Caco-2 (cell line): ENCODE measurements around the gene KLHL17. TPM values are rescaled to one million over a fixed set of nuclear protein-coding genes. Genes with fewer than 3 reads are reported as not detected.

ENCODE experiments used
- BruUV-seq: library from RNA; stranded (reverse); fragments of 400-500 nt; replicated peaks from 2 replicates; lab custom pipeline; 2021; lab: Mats Ljungman, UMichigan
- CTCF ChIA-PET: fragments of 300-600 bp; sonication (Branson Sonifier 250); formaldehyde crosslinking; loops from one replicate; lab custom pipeline; 2022; ENCODE audit warnings: antibody characterized with exemption; lab: Charles Lee
- POLR2A ChIA-PET: fragments of 300-600 bp; sonication (Branson Sonifier 250); formaldehyde crosslinking; loops from one replicate; lab custom pipeline; 2022; ENCODE audit warnings: antibody characterized with exemption; lab: Charles Lee
- DNase-seq, 2 experiments: peaks; one replicate each; pipeline versions ENCODE4 v3.0.0 to v3.0.0-alpha.2; 2020 to 2022
- H3K27me3 ChIP-seq: replicated peaks from 2 replicates; pipeline ENCODE4 v1.6.0; 2011; ENCODE audit warnings: low read length; ENCODE audit not compliant: control insufficient read depth, insufficient read depth
- H3K36me3 ChIP-seq: 2 replicates; pipeline ENCODE4 v1.5.1; 2011; ENCODE audit warnings: low read length; ENCODE audit not compliant: control insufficient read depth, insufficient read depth
- H3K4me1 ChIP-seq: fragments of 250-450 bp; sonication (Bioruptor Pico); 2 replicates; pipeline ENCODE4 v1.5.1; 2020; ENCODE audit warnings: mild to moderate bottlenecking
- H3K4me3 ChIP-seq: 2 replicates; pipeline ENCODE4 v1.5.1; 2011; ENCODE audit warnings: low read depth, mild to moderate bottlenecking, control low read depth, low read length
- H3K9me3 ChIP-seq: fragments of 250-450 bp; sonication (Bioruptor Pico); 2 replicates; pipeline ENCODE4 v1.5.1; 2020; ENCODE audit warnings: mild to moderate bottlenecking, moderate library complexity
- H3K27ac Mint-ChIP-seq: one replicate; pipeline ENCODE4 v1.8.0; 2022; ENCODE audit warnings: mixed read lengths; ENCODE audit not compliant: unreplicated experiment
- H3K27me3 Mint-ChIP-seq: one replicate; pipeline ENCODE4 v1.8.0; 2022; ENCODE audit warnings: mixed read lengths; ENCODE audit not compliant: insufficient read depth, unreplicated experiment
- H3K36me3 Mint-ChIP-seq: one replicate; pipeline ENCODE4 v1.8.0; 2022; ENCODE audit warnings: mild to moderate bottlenecking, mixed read lengths; ENCODE audit not compliant: insufficient read depth, unreplicated experiment
- H3K4me1 Mint-ChIP-seq: one replicate; pipeline ENCODE4 v1.8.0; 2022; ENCODE audit warnings: low read depth, mixed read lengths; ENCODE audit not compliant: unreplicated experiment
- H3K4me3 Mint-ChIP-seq: one replicate; pipeline ENCODE4 v1.8.0; 2022; ENCODE audit warnings: mild to moderate bottlenecking, moderate library complexity, mixed read lengths; ENCODE audit not compliant: unreplicated experiment
- H3K9me3 Mint-ChIP-seq: one replicate; pipeline ENCODE4 v1.8.0; 2022; ENCODE audit warnings: mixed read lengths; ENCODE audit not compliant: unreplicated experiment
- intact Hi-C: fragments of 100-400 bp; cut with micrococcal nuclease; formaldehyde crosslinking; loops from one replicate; pipeline ENCODE4 v1.10.0; 2022; ENCODE audit not compliant: unreplicated experiment
- total RNA-seq: library from RNA; stranded (reverse); gene quantifications from 2 replicates; pipeline ENCODE4 v1.2.3, GENCODE V29; 2022
- TF ChIP-seq, protein P1 (sequence below), 2 experiments: fragments of 200-600 bp in 1 of 2; IDR thresholded peaks; 1 replicate in 1 of 2; 2 replicates in 1 of 2; pipeline versions ENCODE4 v1.5.1 to v1.8.0; 2011 to 2022; ENCODE audit warnings: antibody characterized with exemption in 1 of 2, control low read depth in 1 of 2, inconsistent platforms in 1 of 2, low read depth in 1 of 2, low read length in 1 of 2, mild to moderate bottlenecking in 1 of 2, moderate library complexity in 1 of 2; ENCODE audit not compliant: insufficient read depth in 1 of 2, severe bottlenecking in 1 of 2, unreplicated experiment in 1 of 2

The KLHL17 gene
- total RNA-seq, 1 experiment from 2014 or later, result 33.1 TPM

DNA sequence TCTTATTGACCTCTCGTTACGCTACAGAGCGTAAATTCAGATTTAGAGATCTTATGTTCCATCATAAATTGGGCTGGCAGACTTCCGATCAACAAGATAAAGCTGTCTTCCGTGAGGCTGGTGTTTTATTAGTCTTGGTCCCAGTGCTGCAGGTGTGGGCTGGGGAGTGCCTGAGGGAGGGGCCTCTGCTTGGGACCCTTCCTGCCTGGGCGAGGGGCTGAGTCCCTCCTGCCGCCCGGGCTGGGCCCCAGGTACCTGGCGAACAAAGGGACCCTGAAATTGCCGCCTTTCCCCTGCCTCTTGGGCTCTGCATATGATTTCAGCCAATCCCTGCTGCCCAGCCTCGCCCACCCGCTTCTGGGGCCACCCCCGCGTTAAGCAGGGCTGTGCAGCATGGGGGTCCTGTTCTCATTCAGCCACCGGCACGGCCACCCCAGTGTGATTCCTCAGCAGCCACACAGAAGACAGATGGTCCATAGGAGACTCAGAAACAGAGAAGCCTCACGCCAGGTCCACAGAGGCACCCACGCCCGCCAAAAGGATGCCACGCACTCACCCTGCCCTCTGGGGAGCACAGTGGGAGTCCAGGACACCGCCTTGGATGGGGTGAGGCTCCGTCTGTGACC, 42.8 kb upstream of the KLHL17 start:
- H3K4me3 ChIP-seq, result no peak overlapping the region
- no peaks in the 10 kb centered on the region for H3K27me3 ChIP-seq
- CTCF ChIA-PET, result no interaction called here
- intact Hi-C loops, result no loop called here
- BruUV-seq, result no TSS peak
- H3K9me3 ChIP-seq, result no peaks in the 10 kb centered on the region
- no peaks in the 10 kb centered on the region for H3K9me3 Mint-ChIP-seq
- DNase-seq, result no peak
- H3K27me3 Mint-ChIP-seq, result peaks cover 5% of the 10 kb centered on the region
- H3K4me1 Mint-ChIP-seq, result no peaks in the 10 kb centered on the region
- POLR2A ChIA-PET, result no interaction called here
- no peak overlapping the region for H3K27ac Mint-ChIP-seq
- no peaks in the 10 kb centered on the region for H3K36me3 Mint-ChIP-seq
- no peak overlapping the region for H3K4me3 Mint-ChIP-seq
- H3K4me1 ChIP-seq, result peaks cover 13% of the 10 kb centered on the region
- TF ChIP-seq, protein P1, sequence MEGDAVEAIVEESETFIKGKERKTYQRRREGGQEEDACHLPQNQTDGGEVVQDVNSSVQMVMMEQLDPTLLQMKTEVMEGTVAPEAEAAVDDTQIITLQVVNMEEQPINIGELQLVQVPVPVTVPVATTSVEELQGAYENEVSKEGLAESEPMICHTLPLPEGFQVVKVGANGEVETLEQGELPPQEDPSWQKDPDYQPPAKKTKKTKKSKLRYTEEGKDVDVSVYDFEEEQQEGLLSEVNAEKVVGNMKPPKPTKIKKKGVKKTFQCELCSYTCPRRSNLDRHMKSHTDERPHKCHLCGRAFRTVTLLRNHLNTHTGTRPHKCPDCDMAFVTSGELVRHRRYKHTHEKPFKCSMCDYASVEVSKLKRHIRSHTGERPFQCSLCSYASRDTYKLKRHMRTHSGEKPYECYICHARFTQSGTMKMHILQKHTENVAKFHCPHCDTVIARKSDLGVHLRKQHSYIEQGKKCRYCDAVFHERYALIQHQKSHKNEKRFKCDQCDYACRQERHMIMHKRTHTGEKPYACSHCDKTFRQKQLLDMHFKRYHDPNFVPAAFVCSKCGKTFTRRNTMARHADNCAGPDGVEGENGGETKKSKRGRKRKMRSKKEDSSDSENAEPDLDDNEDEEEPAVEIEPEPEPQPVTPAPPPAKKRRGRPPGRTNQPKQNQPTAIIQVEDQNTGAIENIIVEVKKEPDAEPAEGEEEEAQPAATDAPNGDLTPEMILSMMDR (IDR thresholded peaks at IDR 0.05; ENCODE audit: insufficient read depth in 1 of 2, low read depth in 1 of 2, low read length in 1 of 2, severe bottlenecking in 1 of 2, unreplicated experiment in 1 of 2), result no peak
- no peaks in the 10 kb centered on the region for H3K36me3 ChIP-seq

DNA sequence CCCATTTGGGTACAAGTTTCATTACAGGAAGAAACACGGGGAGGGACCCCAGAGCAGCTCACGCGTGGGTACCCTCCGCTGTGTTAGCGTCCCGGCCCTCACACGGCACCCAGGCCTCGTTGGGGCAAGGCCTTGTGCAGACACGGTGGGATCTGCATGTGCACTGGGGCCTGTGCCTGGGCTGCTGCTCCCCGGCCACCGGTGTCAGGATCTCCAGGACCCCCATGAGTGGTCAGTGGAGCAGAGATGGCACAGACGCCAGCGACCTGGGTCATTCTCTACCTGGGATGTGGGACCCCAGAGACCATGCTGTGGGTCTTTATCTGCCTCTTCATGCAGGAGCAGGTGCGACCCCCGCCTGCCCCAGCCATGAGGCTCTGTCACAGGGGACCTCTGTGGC, 42.0 kb upstream of the KLHL17 start:
- Histone ChIP-seq H3K27me3 (no peaks in the 10 kb centered on the region), H3K4me3 (no peak overlapping the region), H3K9me3 (no peaks in the 10 kb centered on the region), H3K4me1 (peaks cover 13% of the 10 kb centered on the region), H3K36me3 (no peaks in the 10 kb centered on the region)
- Mint-ChIP-seq H3K27me3 (peaks cover 5% of the 10 kb centered on the region), H3K9me3 (no peaks in the 10 kb centered on the region), H3K36me3 (no peaks in the 10 kb centered on the region), H3K4me3 (no peak overlapping the region), H3K4me1 (no peaks in the 10 kb centered on the region), H3K27ac (no peak overlapping the region)
- no TSS peak for BruUV-seq
- intact Hi-C loops, result no loop called here
- POLR2A ChIA-PET, result interaction anchor here (1.0 kb wide), 1 partner anchor 42 kb away, joined by 4 read pairs; the partner anchor contains the start of gene KLHL17
- DNase-seq, result no peak
- CTCF ChIA-PET, result no interaction called here
- TF ChIP-seq, protein P1 (IDR thresholded peaks at IDR 0.05; ENCODE audit: insufficient read depth in 1 of 2, low read depth in 1 of 2, low read length in 1 of 2, severe bottlenecking in 1 of 2, unreplicated experiment in 1 of 2), result no peak

DNA sequence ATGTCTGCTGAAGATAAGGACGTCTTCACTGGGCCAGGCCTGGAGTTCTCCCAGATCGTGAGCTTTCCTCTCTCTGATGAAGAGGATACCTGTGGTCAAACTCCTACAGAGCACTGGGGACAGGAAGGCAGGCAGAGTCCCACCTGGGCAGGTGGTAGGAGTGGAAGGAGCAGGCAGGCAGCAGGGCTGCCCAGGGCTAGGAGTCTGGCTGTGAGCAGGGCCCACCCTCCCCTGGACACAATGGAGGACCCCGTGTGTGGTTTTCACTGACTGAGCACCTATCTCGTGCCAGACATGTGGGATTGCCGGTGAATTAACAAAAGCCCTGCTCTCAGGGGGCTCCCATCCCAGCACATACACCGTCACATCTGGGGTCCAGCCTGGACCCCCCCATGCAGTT, 41.5 kb upstream of the KLHL17 start:
- BruUV-seq, result no TSS peak
- Histone ChIP-seq H3K4me3 (no peak overlapping the region), H3K36me3 (no peaks in the 10 kb centered on the region), H3K9me3 (no peaks in the 10 kb centered on the region), H3K4me1 (peaks cover 13% of the 10 kb centered on the region), H3K27me3 (no peaks in the 10 kb centered on the region)
- TF ChIP-seq, protein P1 (IDR thresholded peaks at IDR 0.05; ENCODE audit: insufficient read depth in 1 of 2, low read depth in 1 of 2, low read length in 1 of 2, severe bottlenecking in 1 of 2, unreplicated experiment in 1 of 2), result no peak
- Mint-ChIP-seq H3K27me3 (peaks cover 5% of the 10 kb centered on the region), H3K4me3 (no peak overlapping the region), H3K4me1 (no peaks in the 10 kb centered on the region), H3K36me3 (no peaks in the 10 kb centered on the region), H3K9me3 (no peaks in the 10 kb centered on the region), H3K27ac (no peak overlapping the region)
- ChIA-PET CTCF (interaction anchor here (1.9 kb wide), 1 partner anchor 20 kb away, joined by 6 read pairs; no protein-coding TSS in a partner anchor), POLR2A (interaction anchor here (1.0 kb wide), 1 partner anchor 42 kb away, joined by 4 read pairs; the partner anchor contains the start of gene KLHL17)
- no peak for DNase-seq
- intact Hi-C loops, result no loop called here
